GM12878 (cell line): ENCODE data around the gene E2F7. TPM values are rescaled to one million over a fixed set of nuclear protein-coding genes. Genes with fewer than 3 reads are reported as not detected.

ENCODE experiments used
- ATAC-seq: fragments of 200-7000 bp; cut with Tn5 transposase; 3 replicates; pipeline ENCODE4 v1.9.1; 2020; ENCODE audit warnings: mild to moderate bottlenecking, moderate library complexity
- BruUV-seq: library from RNA; stranded (reverse); fragments of 400-500 nt; replicated peaks from 2 replicates; lab custom pipeline; 2021; lab: Mats Ljungman, UMichigan
- CTCF ChIA-PET: fragments of 300-600 bp; sonication (Branson Sonifier 250); formaldehyde crosslinking; extraction: SDS; loops from one replicate; lab custom pipeline; 2021; ENCODE audit warnings: inconsistent platforms; lab: Yijun Ruan, JAX
- POLR2A ChIA-PET: fragments of 350-600 bp; formaldehyde crosslinking; extraction: SDS; loops from one replicate; lab custom pipeline; 2021; ENCODE audit warnings: inconsistent platforms; lab: Charles Lee
- RAD21 ChIA-PET: fragments of 300-600 bp; sonication (Branson Sonifier 250); formaldehyde crosslinking; loops from one replicate; lab custom pipeline; 2023; ENCODE audit warnings: antibody characterized with exemption; ENCODE audit not compliant: unreplicated experiment; lab: Charles Lee
- SMC1A ChIA-PET: fragments of 300-600 bp; sonication (Branson Sonifier 250); formaldehyde crosslinking; loops from one replicate; lab custom pipeline; 2023; ENCODE audit not compliant: unreplicated experiment, uncharacterized antibody; lab: Charles Lee
- DNase-seq: peaks from one replicate; pipeline ENCODE4 v3.0.0-alpha.2; 2011; ENCODE audit warnings: low read depth, low spot score
- FAIRE-seq: peaks from 3 replicates; lab custom pipeline; 2011; peaks lifted over from hg19 to GRCh38; lab: Jason Lieb, UNC
- H2AFZ ChIP-seq: 2 replicates; pipeline ENCODE4 v1.6.0; 2011; ENCODE audit warnings: low read depth, low read length, control low read depth; ENCODE audit not compliant: control insufficient read depth
- H3K27ac ChIP-seq: 2 replicates; pipeline ENCODE4 v1.5.1; 2011; ENCODE audit warnings: control low read depth; ENCODE audit not compliant: control insufficient read depth, insufficient read depth
- H3K27me3 ChIP-seq, 2 experiments: replicated peaks in 1 of 2; 2 replicates each; pipeline versions ENCODE4 v1.6.0 to v1.6.1; 2011; ENCODE audit warnings: low read length in 1 of 2; ENCODE audit not compliant: control insufficient read depth in 2 of 2, insufficient read depth in 2 of 2
- H3K36me3 ChIP-seq, 2 experiments: 2 replicates each; pipeline ENCODE4 v1.5.1; 2011; ENCODE audit warnings: low read length in 1 of 2; ENCODE audit not compliant: control insufficient read depth in 2 of 2, insufficient read depth in 2 of 2
- H3K4me1 ChIP-seq: 2 replicates; pipeline ENCODE4 v1.6.1; 2011; ENCODE audit warnings: mild to moderate bottlenecking, low read length, moderate library complexity, mixed read lengths; ENCODE audit not compliant: control insufficient read depth, insufficient read depth
- H3K4me2 ChIP-seq: 2 replicates; pipeline ENCODE4 v1.6.0; 2011; ENCODE audit warnings: control low read depth; ENCODE audit not compliant: control insufficient read depth, insufficient read depth
- H3K4me3 ChIP-seq: fragments of 200-600 bp; sonication (generic); 2 replicates; pipeline ENCODE4 v1.5.1; 2016
- H3K79me2 ChIP-seq: 2 replicates; pipeline ENCODE4 v1.6.0; 2011; ENCODE audit warnings: low read length; ENCODE audit not compliant: control insufficient read depth, insufficient read depth
- H3K9ac ChIP-seq: 2 replicates; pipeline ENCODE4 v1.8.0; 2011; ENCODE audit warnings: low read length, control low read depth, mixed read lengths; ENCODE audit not compliant: control insufficient read depth, insufficient read depth
- H3K9me3 ChIP-seq: replicated peaks from 3 replicates; pipeline ENCODE4 v1.5.1; 2011; ENCODE audit warnings: mild to moderate bottlenecking, low read length; ENCODE audit not compliant: control insufficient read depth, insufficient read depth
- H4K20me1 ChIP-seq: 2 replicates; pipeline ENCODE4 v1.6.0; 2011; ENCODE audit not compliant: control insufficient read depth, insufficient read depth
- BRCA1 ChIP-seq: IDR thresholded peaks from 2 replicates; pipeline ENCODE4 v1.6.1; 2011; ENCODE audit warnings: low read depth, low read length, improper control_type of control experiment
- CREM ChIP-seq: IDR thresholded peaks from 2 replicates; pipeline ENCODE4 v1.6.1; 2014; ENCODE audit warnings: antibody characterized with exemption, low read depth
- ETV6 ChIP-seq, 2 experiments: fragments of 450-650 bp in 1 of 2; IDR thresholded peaks in 1 of 2; conservative IDR thresholded peaks in 1 of 2; 2 replicates each; pipeline ENCODE4 v1.6.1; 2014; ENCODE audit warnings: antibody characterized with exemption in 1 of 2, borderline replicate concordance in 1 of 2, low read depth in 1 of 2, mild to moderate bottlenecking in 1 of 2, moderate library complexity in 1 of 2
- FOXM1 ChIP-seq: IDR thresholded peaks from 2 replicates; pipeline ENCODE4 v1.6.1; 2012; ENCODE audit warnings: low read depth, mild to moderate bottlenecking, inconsistent platforms, low read length, moderate library complexity
- HDAC2 ChIP-seq: fragments of 200-600 bp; sonication (generic); IDR thresholded peaks from 2 replicates; pipeline ENCODE4 v1.6.1; 2017
- IKZF1 ChIP-seq: fragments of 450-650 bp; conservative IDR thresholded peaks from 2 replicates; pipeline ENCODE4 v1.6.1; 2017; ENCODE audit warnings: antibody characterized with exemption, mild to moderate bottlenecking
- JUNB ChIP-seq: IDR thresholded peaks from 2 replicates; pipeline ENCODE4 v1.6.1; 2016; ENCODE audit warnings: antibody characterized with exemption, mild to moderate bottlenecking
- MXI1 ChIP-seq: fragments of 150-350 bp; IDR thresholded peaks from 2 replicates; pipeline ENCODE4 v1.6.1; 2011; ENCODE audit warnings: low read depth, mild to moderate bottlenecking, inconsistent platforms, low read length, improper control_type of control experiment
- NRF1 ChIP-seq: conservative IDR thresholded peaks from 2 replicates; pipeline ENCODE4 v1.6.1; 2011; ENCODE audit warnings: mild to moderate bottlenecking, low read depth, low read length, improper control_type of control experiment
- SMAD1 ChIP-seq: fragments of 450-650 bp; IDR thresholded peaks from 2 replicates; pipeline ENCODE4 v1.6.1; 2018; ENCODE audit warnings: mild to moderate bottlenecking, low read depth; ENCODE audit not compliant: partially characterized antibody
- SPI1 ChIP-seq: IDR thresholded peaks from 2 replicates; pipeline ENCODE4 v1.6.1; 2011; ENCODE audit warnings: low read depth, mild to moderate bottlenecking, low read length, moderate library complexity, borderline replicate concordance; ENCODE audit not compliant: insufficient read depth
- STAT3 ChIP-seq: IDR thresholded peaks from 2 replicates; pipeline ENCODE4 v1.6.1; 2011; ENCODE audit warnings: low read depth, low read length, improper control_type of control experiment
- USF2 ChIP-seq: IDR thresholded peaks from 2 replicates; pipeline ENCODE4 v1.6.1; 2011; ENCODE audit warnings: low read depth, low read length, improper control_type of control experiment, borderline replicate concordance
- WRNIP1 ChIP-seq: IDR thresholded peaks from 2 replicates; pipeline ENCODE4 v1.6.1; 2011; ENCODE audit warnings: low read depth, low read length, improper control_type of control experiment, borderline replicate concordance
- YY1 ChIP-seq: IDR thresholded peaks from 2 replicates; pipeline ENCODE4 v1.6.1; 2011; ENCODE audit warnings: low read depth, mild to moderate bottlenecking, low read length
- ZNF384 ChIP-seq: IDR thresholded peaks from 2 replicates; pipeline ENCODE4 v1.6.1; 2012; ENCODE audit warnings: low read depth, mild to moderate bottlenecking, low read length, improper control_type of control experiment, borderline replicate concordance
- ZSCAN29 ChIP-seq: fragments of 450-650 bp; IDR thresholded peaks from 2 replicates; pipeline ENCODE4 v1.6.1; 2017; ENCODE audit warnings: mild to moderate bottlenecking, moderate library complexity
- WGBS: methylation state at CpG from one replicate; pipeline ENCODE4 v1.1.6; 2016; ENCODE audit warnings: low lambda C conversion rate; ENCODE audit not compliant: insufficient replicate concordance, insufficient coverage; ENCODE audit errors: missing lambda C conversion rate; 5-methylcytosine and 5-hydroxymethylcytosine counted together
- in situ Hi-C: fragments of 300-500 bp; cut with MboI; formaldehyde crosslinking; loops from 9 replicates; pipeline ENCODE4 v1.14.3; 2018; ENCODE audit warnings: mixed read lengths
- intact Hi-C: fragments of 100-400 bp; cut with micrococcal nuclease; formaldehyde crosslinking; loops from one replicate; pipeline ENCODE4 v1.14.2; 2022; ENCODE audit not compliant: unreplicated experiment
- polyA plus RNA-seq, 11 experiments: library from polyadenylated mRNA; depleted of rRNA in 4 of 11; unstranded in 6 of 11; stranded (reverse) in 5 of 11; fragments of >200 nt; fragmentation: Nextera tagmentation in 4 of 11; fragmentation: Illumina TruSeq in 1 of 11; extraction: Ambion mirVana in 4 of 11; extraction: Trizol in 1 of 11; gene quantifications; 1 replicate in 1 of 11; 2 replicates in 10 of 11; pipeline versions ENCODE4 v1.2.1 to v1.2.3, GENCODE V29; 2011 to 2016; ENCODE audit warnings: inconsistent platforms in 2 of 11, missing spikeins in 2 of 11, low read depth in 1 of 11
- total RNA-seq, 4 experiments: library from RNA; depleted of rRNA in 3 of 4; stranded (reverse); fragments of >200 nt in 3 of 4; fragmentation: Illumina TruSeq in 1 of 4; extraction: Trizol in 1 of 4; gene quantifications; 2 replicates each; pipeline versions ENCODE4 v1.2.1 to v1.2.3, GENCODE V29; 2013 to 2021
- TF ChIP-seq, protein P1 (sequence below): fragments of 450-650 bp; IDR thresholded peaks from 2 replicates; pipeline ENCODE4 v1.6.1; 2018; ENCODE audit warnings: borderline replicate concordance, mild to moderate bottlenecking; ENCODE audit not compliant: partially characterized antibody
- TF ChIP-seq, protein P2 (sequence below): IDR thresholded peaks from 2 replicates; pipeline ENCODE4 v1.6.1; 2011; ENCODE audit warnings: borderline replicate concordance, low read depth, mild to moderate bottlenecking, moderate library complexity, mixed read lengths, low read length; ENCODE audit not compliant: insufficient read depth; ENCODE audit errors: extremely low read length

E2F7 gene
- total and polyA plus RNA-seq, 10 of the 15 experiments (the other 5 are each of a cell fraction or from before 2014, with no cell fraction given) = 5.6 to 32.1 (median 19.9) TPM

- Histone ChIP-seq H3K27me3 (no peaks in the 10 kb centered on the region), H3K4me3 (peak overlapping the region; percentile 43), H4K20me1 (no peaks in the 10 kb centered on the region), H2AFZ (no peak overlapping the region; the same call in none of the 2 replicates), H3K4me1 (peaks cover 29% of the 10 kb centered on the region), H3K27ac (peak overlapping the region; percentile 89), H3K4me2 (peak overlapping the region; percentile 93), H3K9ac (no peak overlapping the region; the same call in 1 of the 2 replicates), H3K79me2 (peaks cover 58% of the 10 kb centered on the region), H3K9me3 (no peaks in the 10 kb centered on the region), H3K36me3 (peaks cover 0 to 20% of the 10 kb centered on the region in 2 experiments)
- intact Hi-C loops (loop anchor here (5.0 kb wide), 1 partner anchor 293 kb away; no protein-coding TSS in a partner anchor), in situ Hi-C loops (loop anchor here (25.0 kb wide), 1 partner anchor 973 kb away; the partner anchor contains the start of gene NAP1L1)
- FAIRE-seq (no peak), DNase-seq (peak; percentile 85), ATAC-seq (peak; percentile 78)
- WGBS = 3% methylated on average over 3 of the region's 3 CpGs
- POLR2A ChIA-PET = interaction anchor here (0.6 to 3.8 kb wide), 3 partner anchors 10 to 190 kb away, joined by 3 to 18 read pairs (median 14); no protein-coding TSS in a partner anchor
- SMC1A ChIA-PET = interaction anchor here (0.8 to 5.1 kb wide), 11 partner anchors 8 to 788 kb away, joined by 3 to 40 read pairs (median 7); no protein-coding TSS in a partner anchor
- RAD21 ChIA-PET = interaction anchor here (0.6 to 2.4 kb wide), 9 partner anchors 10 to 294 kb away, joined by 3 to 17 read pairs (median 4); no protein-coding TSS in a partner anchor
- CTCF ChIA-PET = interaction anchor here (1.4 to 4.5 kb wide), 4 partner anchors 10 to 49 kb away, joined by 6 to 45 read pairs (median 8); no protein-coding TSS in a partner anchor
- BruUV-seq = no TSS peak
- TF ChIP-seq MXI1 = no peak
- TF ChIP-seq SPI1 = peak; percentile 97
- TF ChIP-seq WRNIP1 = no peak
- TF ChIP-seq, protein P1, sequence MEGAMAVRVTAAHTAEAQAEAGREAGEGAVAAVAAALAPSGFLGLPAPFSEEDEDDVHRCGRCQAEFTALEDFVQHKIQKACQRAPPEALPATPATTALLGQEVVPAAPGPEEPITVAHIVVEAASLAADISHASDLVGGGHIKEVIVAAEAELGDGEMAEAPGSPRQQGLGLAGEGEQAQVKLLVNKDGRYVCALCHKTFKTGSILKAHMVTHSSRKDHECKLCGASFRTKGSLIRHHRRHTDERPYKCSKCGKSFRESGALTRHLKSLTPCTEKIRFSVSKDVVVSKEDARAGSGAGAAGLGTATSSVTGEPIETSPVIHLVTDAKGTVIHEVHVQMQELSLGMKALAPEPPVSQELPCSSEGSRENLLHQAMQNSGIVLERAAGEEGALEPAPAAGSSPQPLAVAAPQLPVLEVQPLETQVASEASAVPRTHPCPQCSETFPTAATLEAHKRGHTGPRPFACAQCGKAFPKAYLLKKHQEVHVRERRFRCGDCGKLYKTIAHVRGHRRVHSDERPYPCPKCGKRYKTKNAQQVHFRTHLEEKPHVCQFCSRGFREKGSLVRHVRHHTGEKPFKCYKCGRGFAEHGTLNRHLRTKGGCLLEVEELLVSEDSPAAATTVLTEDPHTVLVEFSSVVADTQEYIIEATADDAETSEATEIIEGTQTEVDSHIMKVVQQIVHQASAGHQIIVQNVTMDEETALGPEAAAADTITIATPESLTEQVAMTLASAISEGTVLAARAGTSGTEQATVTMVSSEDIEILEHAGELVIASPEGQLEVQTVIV = no peak
- no peak for TF ChIP-seq HDAC2
- TF ChIP-seq, protein P2, sequence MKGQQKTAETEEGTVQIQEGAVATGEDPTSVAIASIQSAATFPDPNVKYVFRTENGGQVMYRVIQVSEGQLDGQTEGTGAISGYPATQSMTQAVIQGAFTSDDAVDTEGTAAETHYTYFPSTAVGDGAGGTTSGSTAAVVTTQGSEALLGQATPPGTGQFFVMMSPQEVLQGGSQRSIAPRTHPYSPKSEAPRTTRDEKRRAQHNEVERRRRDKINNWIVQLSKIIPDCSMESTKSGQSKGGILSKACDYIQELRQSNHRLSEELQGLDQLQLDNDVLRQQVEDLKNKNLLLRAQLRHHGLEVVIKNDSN = no peak
- TF ChIP-seq ETV6 (conservative IDR thresholded peaks at IDR 0.05 in 1 of 2, IDR thresholded peaks at IDR 0.05 in 1 of 2; ENCODE audit: borderline replicate concordance in 1 of 2, low read depth in 1 of 2) = no peak; a peak in 1 of 4 replicates
- TF ChIP-seq ZNF384 = 0 out of 2 replicates have a peak, but pooled peaks have one; percentile 17
- TF ChIP-seq STAT3 = no peak
- no peak for TF ChIP-seq BRCA1
- TF ChIP-seq YY1 = no peak
- peak; percentile 77 for TF ChIP-seq IKZF1
- TF ChIP-seq SMAD1 = peak; percentile 13
- TF ChIP-seq USF2 = no peak
- TF ChIP-seq CREM = peak; percentile 72
- peak; percentile 66; the same call in 1 of the 2 replicates for TF ChIP-seq FOXM1
- no peak for TF ChIP-seq NRF1
- peak; percentile 53; the same call in 1 of the 2 replicates for TF ChIP-seq JUNB
- no peak for TF ChIP-seq ZSCAN29
Observed at GRCh38 chr12:77060136-77060882, 5.1 kb downstream of the E2F7 start.
